Astrocyte (in vitro differentiated cells and primary cell): Measurements from ENCODE around the gene ATP10B. TPM values are rescaled to one million over a fixed set of nuclear protein-coding genes. Genes with fewer than 3 reads are reported as not detected.

ENCODE experiments used
- DNase-seq: peaks from one replicate; pipeline ENCODE4 v3.0.0-alpha.2; 2010; ENCODE audit warnings: low read depth
- FAIRE-seq: peaks from 2 replicates; lab custom pipeline; 2011; peaks lifted over from hg19 to GRCh38; lab: Jason Lieb, UNC
- H2AFZ ChIP-seq: 2 replicates; pipeline ENCODE4 v1.6.0; 2012; ENCODE audit warnings: low read depth, low read length, inconsistent platforms
- H3K27ac ChIP-seq: 2 replicates; pipeline ENCODE4 v1.5.1; 2011; ENCODE audit warnings: low read depth, low read length, inconsistent platforms
- H3K27me3 ChIP-seq: 2 replicates; pipeline ENCODE4 v1.6.0; 2011; ENCODE audit warnings: low read length, inconsistent platforms; ENCODE audit not compliant: insufficient read depth
- H3K36me3 ChIP-seq: 2 replicates; pipeline ENCODE4 v1.5.1; 2011; ENCODE audit warnings: low read length, inconsistent platforms; ENCODE audit not compliant: insufficient read depth
- H3K4me1 ChIP-seq: 2 replicates; pipeline ENCODE4 v1.5.1; 2011; ENCODE audit warnings: low read length, inconsistent platforms; ENCODE audit not compliant: insufficient read depth
- H3K4me2 ChIP-seq: 2 replicates; pipeline ENCODE4 v1.6.0; 2012; ENCODE audit warnings: low read length, inconsistent platforms
- H3K4me3 ChIP-seq: 2 replicates; pipeline ENCODE4 v1.5.1; 2011; ENCODE audit warnings: low read depth, mild to moderate bottlenecking, low read length, inconsistent platforms; ENCODE audit not compliant: insufficient read depth
- H3K79me2 ChIP-seq: 2 replicates; pipeline ENCODE4 v1.6.0; 2012; ENCODE audit warnings: mild to moderate bottlenecking, low read length, inconsistent platforms; ENCODE audit not compliant: insufficient read depth
- H3K9ac ChIP-seq: 2 replicates; pipeline ENCODE4 v1.6.0; 2012; ENCODE audit warnings: mild to moderate bottlenecking, low read length, inconsistent platforms
- H3K9me3 ChIP-seq: 2 replicates; pipeline ENCODE4 v1.5.1; 2012; ENCODE audit warnings: low read depth, mild to moderate bottlenecking, low read length, inconsistent platforms; ENCODE audit not compliant: insufficient read depth
- H4K20me1 ChIP-seq: 2 replicates; pipeline ENCODE4 v1.6.0; 2012; ENCODE audit warnings: low read length, inconsistent platforms; ENCODE audit not compliant: insufficient read depth
- H3K27ac Mint-ChIP-seq: one replicate; pipeline ENCODE4 v1.8.0; 2021; ENCODE audit warnings: mild to moderate bottlenecking, mixed read lengths; ENCODE audit not compliant: unreplicated experiment
- H3K27me3 Mint-ChIP-seq: one replicate; pipeline ENCODE4 v1.8.0; 2021; ENCODE audit warnings: low read depth, mixed read lengths; ENCODE audit not compliant: unreplicated experiment
- H3K36me3 Mint-ChIP-seq: one replicate; pipeline ENCODE4 v1.8.0; 2021; ENCODE audit warnings: low read depth, mixed read lengths; ENCODE audit not compliant: unreplicated experiment
- H3K4me1 Mint-ChIP-seq: one replicate; pipeline ENCODE4 v1.8.0; 2021; ENCODE audit warnings: low read depth, mixed read lengths; ENCODE audit not compliant: unreplicated experiment
- H3K4me3 Mint-ChIP-seq: one replicate; pipeline ENCODE4 v1.8.0; 2021; ENCODE audit warnings: mild to moderate bottlenecking, moderate library complexity, mixed read lengths; ENCODE audit not compliant: unreplicated experiment
- H3K9me3 Mint-ChIP-seq: one replicate; pipeline ENCODE4 v1.8.0; 2021; ENCODE audit warnings: mild to moderate bottlenecking, mixed read lengths; ENCODE audit not compliant: unreplicated experiment
- CTCF ChIP-seq: IDR thresholded peaks from 2 replicates; pipeline ENCODE4 v1.5.1; 2011; ENCODE audit warnings: low read depth, mild to moderate bottlenecking, inconsistent platforms, low read length, moderate library complexity; ENCODE audit not compliant: insufficient read depth
- EZH2 ChIP-seq: IDR thresholded peaks from 2 replicates; pipeline ENCODE4 v1.6.1; 2012; ENCODE audit warnings: mild to moderate bottlenecking, low read length, inconsistent platforms; ENCODE audit not compliant: insufficient read depth
- total RNA-seq: library from RNA; stranded (reverse); gene quantifications from 2 replicates; pipeline ENCODE4 v1.2.1, GENCODE V29; 2021

ATP10B gene
- total RNA-seq, 1 donor from 2014 or later: not detected

GRCh38 chr5:160672521-160672920, 179.5 kb downstream of the ATP10B start:
- FAIRE-seq: no peak
- peaks cover 13% of the 10 kb centered on the region for H3K27me3 Mint-ChIP-seq
- H3K27ac Mint-ChIP-seq: no peak overlapping the region
- Histone ChIP-seq H3K4me2 (no peak overlapping the region), H3K9me3 (no peaks in the 10 kb centered on the region), H3K36me3 (no peaks in the 10 kb centered on the region), H4K20me1 (no peaks in the 10 kb centered on the region), H2AFZ (no peak overlapping the region), H3K4me3 (no peak overlapping the region), H3K27ac (no peak overlapping the region), H3K9ac (no peak overlapping the region), H3K79me2 (no peaks in the 10 kb centered on the region), H3K27me3 (no peaks in the 10 kb centered on the region), H3K4me1 (no peaks in the 10 kb centered on the region)
- no peaks in the 10 kb centered on the region for H3K4me1 Mint-ChIP-seq
- no peaks in the 10 kb centered on the region for H3K36me3 Mint-ChIP-seq
- H3K4me3 Mint-ChIP-seq: no peak overlapping the region
- TF ChIP-seq CTCF (no peak), EZH2 (no peak)
- DNase-seq: no peak
- H3K9me3 Mint-ChIP-seq: no peaks in the 10 kb centered on the region

DNA sequence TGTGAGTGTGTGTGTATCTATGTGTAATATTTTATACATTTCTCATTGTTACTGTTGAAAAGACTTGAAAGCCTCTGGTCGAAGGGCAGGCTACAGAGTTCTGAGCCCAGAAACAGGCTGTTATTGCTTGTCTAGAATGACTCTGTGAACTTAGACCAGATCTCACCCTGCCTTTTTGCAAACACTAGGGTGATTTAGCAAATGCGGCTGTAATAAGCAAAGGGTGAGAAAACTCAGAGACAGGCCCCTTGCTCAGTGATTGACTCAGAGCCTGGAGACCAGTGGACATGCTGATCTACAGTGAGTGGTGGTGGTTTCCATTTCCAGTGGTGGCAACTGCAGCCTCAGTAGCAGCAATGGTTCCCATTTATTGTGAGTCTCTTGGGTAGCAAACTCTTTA, 183.7 kb downstream of the ATP10B start:
- H2AFZ ChIP-seq: no peak overlapping the region
- no peak for TF ChIP-seq EZH2
- TF ChIP-seq CTCF: no peak

GRCh38 chr5:160667160-160667559, 184.9 kb downstream of the ATP10B start:
- H3K79me2 ChIP-seq: no peaks in the 10 kb centered on the region
- TF ChIP-seq EZH2 (no peak), CTCF (no peak)
- H4K20me1 ChIP-seq: no peaks in the 10 kb centered on the region
- no peak for DNase-seq
- Mint-ChIP-seq H3K27ac (no peak overlapping the region), H3K4me3 (no peak overlapping the region), H3K4me1 (no peaks in the 10 kb centered on the region), H3K9me3 (no peaks in the 10 kb centered on the region), H3K27me3 (no peaks in the 10 kb centered on the region), H3K36me3 (no peaks in the 10 kb centered on the region)
- no peak for FAIRE-seq
- no peaks in the 10 kb centered on the region for H3K27me3 ChIP-seq
- H3K4me3 ChIP-seq: no peak overlapping the region
- H3K4me1 ChIP-seq: no peaks in the 10 kb centered on the region
- H2AFZ ChIP-seq: no peak overlapping the region
- H3K27ac ChIP-seq: no peak overlapping the region
- H3K4me2 ChIP-seq: no peak overlapping the region
- H3K9me3 ChIP-seq: no peaks in the 10 kb centered on the region
- H3K9ac ChIP-seq: no peak overlapping the region
- no peaks in the 10 kb centered on the region for H3K36me3 ChIP-seq

More for the DNA sequence above, 183.7 kb downstream of the ATP10B start:
- Histone ChIP-seq H3K27ac (no peak overlapping the region), H3K4me2 (no peak overlapping the region), H3K4me3 (no peak overlapping the region), H3K79me2 (no peaks in the 10 kb centered on the region), H3K9ac (no peak overlapping the region), H3K36me3 (no peaks in the 10 kb centered on the region), H4K20me1 (no peaks in the 10 kb centered on the region), H3K9me3 (no peaks in the 10 kb centered on the region), H3K4me1 (no peaks in the 10 kb centered on the region), H3K27me3 (no peaks in the 10 kb centered on the region)
- Mint-ChIP-seq H3K36me3 (no peaks in the 10 kb centered on the region), H3K4me1 (no peaks in the 10 kb centered on the region), H3K4me3 (no peak overlapping the region), H3K27ac (no peak overlapping the region), H3K9me3 (no peaks in the 10 kb centered on the region), H3K27me3 (no peaks in the 10 kb centered on the region)
- DNase-seq (no peak), FAIRE-seq (no peak)
